HG03045 (cell line): ENCODE results near the gene KIF6.
A peak's percentile ranks its signal among the peaks of the same experiment; 100 is the strongest.

ENCODE experiments used
- ATAC-seq: cut with Tn5 transposase; IDR thresholded peaks from one replicate; pipeline ENCODE4 v1.9.1; 2021; ENCODE audit warnings: mild to moderate bottlenecking, moderate library complexity; ENCODE audit not compliant: unreplicated experiment

KIF6 gene

DNA sequence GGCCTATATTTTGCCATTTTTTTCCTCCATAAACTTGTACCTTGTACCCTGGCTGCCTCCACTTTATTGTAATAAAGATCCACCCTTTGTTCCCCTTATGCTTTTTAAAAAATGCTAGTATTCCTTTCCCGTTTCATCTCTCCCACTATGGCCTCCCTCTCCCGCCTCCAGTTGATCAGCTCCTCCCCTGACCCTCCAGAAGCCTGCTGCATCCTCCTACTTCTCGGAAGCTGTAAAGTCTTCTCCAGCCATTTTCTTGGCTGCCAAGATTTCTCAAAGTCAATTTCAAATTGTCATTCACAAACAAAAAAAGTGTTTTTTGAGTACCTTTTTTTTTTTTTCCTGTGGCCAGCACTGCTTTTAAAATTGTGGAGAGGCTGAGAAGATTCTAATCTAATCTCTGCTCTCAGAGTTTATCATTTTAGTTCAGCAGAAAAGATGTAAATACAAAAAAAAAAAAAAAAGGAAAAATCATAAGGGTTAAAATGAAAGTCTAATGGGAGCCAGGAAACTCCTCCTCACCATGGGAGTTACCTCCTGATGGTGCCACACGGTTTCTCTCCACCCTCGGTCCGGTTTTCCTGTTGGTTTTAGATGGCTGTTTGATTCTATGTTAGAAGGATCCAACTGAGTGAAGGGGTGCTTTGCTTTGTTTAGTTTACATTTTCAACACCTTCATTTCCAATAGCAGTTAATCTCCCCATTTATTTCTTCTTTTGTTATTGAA, 299.7 kb downstream of the KIF6 start:
- no peak for ATAC-seq

DNA sequence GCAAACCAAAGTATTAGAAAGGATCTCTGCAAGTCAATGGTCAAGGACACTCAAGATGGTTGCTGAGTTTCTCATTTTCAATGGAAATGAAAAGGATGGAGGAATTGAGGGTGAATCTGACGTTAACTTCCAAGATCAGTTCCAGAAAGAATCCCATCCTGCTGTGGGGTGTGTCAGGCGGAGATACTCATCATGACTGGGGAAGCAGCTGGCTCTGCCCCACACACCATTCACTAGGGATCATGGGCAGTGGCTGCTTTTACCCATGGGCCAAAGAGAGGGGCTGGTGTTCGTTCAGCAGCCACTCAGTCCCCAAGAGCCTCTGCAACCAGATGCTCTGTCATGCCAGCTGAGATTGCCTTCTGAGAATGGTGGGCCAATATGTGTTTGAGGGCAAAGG, 300.4 kb downstream of the KIF6 start:
- no peak for ATAC-seq

- ATAC-seq: no peak
These were observed 303.0 kb downstream of the KIF6 start for GRCh38 chr6:39422238-39422637.

- no peak for ATAC-seq
These were observed 303.6 kb downstream of the KIF6 start for GRCh38 chr6:39421383-39422225.

DNA sequence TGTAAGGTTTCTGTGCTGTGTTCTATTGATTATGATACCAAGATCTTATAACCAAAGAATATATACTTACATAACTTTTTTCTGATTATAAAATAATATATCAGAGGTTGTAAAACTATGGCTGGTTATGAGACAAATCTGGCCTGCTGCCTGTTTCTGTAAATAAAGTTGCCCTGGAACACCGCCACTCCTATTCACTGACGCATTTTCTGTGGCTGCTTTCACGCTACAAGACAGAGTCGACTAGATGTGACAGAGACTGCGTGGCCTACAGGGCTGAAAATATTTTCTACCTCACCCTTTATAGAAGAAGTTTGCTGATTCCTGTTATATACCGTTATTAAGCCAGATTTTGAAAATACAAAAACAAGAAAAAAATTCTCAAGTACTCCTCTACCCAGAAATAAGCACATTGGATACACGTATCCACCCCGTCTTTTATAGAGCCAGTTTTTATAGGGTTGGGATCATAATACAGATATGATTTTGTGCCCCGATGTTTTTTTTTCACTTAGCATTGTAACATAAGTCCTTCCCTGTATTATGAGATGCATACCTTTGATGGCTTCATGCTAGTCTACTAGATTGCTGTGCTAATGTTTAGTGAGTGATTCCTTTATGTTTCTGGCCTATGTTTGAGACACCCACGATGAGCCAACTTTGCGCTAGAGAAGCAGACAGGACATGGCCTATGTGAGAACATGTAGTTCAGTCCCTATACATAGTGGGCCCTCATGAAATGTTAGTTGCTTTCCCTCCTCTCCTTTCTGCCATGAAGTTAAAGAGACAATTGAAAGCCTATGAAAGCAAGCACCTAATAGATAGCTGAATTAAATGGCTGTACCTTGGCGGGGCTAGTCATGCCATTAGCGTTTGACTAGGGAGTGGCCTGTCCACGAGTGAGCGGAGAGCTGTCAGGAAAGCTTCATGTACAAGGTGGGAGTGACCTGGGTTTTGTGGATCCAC, 304.6 kb downstream of the KIF6 start:
- ATAC-seq: no peak

DNA sequence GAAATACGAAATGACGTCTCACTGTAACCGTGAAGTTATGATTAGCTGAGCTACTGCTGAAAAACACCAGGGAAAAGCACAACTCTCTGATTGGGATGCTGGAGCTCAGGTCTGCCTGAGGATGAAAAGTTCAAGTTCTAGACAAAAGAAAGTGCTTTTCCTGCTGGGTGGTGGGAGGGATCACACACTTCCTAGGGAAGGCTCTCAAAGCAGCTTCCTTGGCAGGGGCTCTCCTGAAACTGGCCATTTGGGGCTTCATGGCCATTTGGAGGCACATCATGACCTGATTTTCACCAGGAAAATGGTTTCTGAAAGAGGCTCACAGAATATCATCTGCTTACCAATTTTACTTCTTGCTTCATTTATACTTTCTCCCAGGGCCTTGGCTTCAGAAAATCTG, 305.6 kb downstream of the KIF6 start:
- ATAC-seq: no peak

GRCh38 chr6:39417440-39417839, 307.8 kb downstream of the KIF6 start:
- no peak for ATAC-seq

DNA sequence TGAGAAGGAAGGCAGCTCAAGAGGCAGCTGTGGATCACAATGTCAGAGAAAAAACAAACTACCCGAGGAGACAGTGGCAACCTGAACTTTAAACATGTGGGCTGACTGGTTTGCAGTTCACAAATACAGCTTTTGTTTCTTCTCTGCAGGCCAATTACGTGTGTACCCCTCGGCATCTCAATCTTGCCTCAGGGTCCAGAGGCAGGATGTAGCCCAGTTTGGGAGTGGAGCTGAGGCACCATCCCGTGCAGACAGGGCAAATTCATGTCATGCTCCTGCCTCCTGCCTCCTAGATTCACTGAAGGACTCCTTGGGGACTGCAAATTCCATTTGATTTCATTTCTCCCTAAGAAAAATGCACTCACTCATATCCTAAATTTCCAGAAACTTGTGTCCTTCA, 308.5 kb downstream of the KIF6 start:
- ATAC-seq: no peak

GRCh38 chr6:39416026-39416425, 309.2 kb downstream of the KIF6 start:
- no peak for ATAC-seq

- no peak for ATAC-seq
These were observed 309.7 kb downstream of the KIF6 start for GRCh38 chr6:39415482-39415881.

GRCh38 chr6:39411465-39411864, 313.7 kb downstream of the KIF6 start:
- ATAC-seq: no peak

DNA sequence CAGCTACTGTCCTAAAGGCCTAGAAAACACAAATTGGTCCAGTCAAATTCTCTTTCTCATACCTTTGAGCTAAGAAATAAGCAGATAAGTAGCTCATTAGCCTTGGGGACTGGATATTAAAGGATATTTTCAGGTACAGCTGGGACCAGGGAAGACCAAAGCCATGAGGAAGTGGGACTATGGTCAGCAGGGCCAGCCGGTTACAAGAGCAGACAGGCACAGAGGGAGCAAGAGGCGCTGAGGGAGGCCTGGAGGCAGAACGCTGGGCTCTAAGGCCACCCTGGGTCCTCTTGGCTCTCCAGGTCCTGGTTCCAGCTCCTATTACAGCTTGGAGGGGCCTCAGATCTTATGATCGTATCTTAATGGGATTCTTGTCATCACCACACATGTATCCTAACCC, 314.2 kb downstream of the KIF6 start:
- ATAC-seq: no peak

DNA sequence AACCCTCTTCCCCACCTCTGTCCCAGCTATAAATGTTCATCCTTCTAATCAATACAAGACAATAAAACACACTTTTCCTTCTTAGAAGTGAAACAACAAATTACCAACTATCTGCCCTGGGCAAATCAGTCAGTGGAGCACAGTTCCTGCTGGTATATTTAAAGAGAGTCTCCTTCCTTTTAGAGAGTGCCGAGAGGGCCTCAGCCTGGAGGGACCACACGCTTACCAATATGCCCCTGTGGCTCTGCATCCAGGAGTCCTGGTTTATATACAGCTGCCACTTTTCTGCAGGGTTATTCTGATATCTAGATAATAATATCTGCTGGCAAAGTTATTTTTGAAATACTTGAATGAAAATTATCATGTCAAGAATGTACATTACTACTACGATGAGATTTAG, 315.3 kb downstream of the KIF6 start:
- ATAC-seq: no peak

- peak; percentile 85 for ATAC-seq
These were observed 317.7 kb downstream of the KIF6 start for GRCh38 chr6:39407446-39407993.

GRCh38 chr6:39404312-39404711, 320.9 kb downstream of the KIF6 start:
- no peak for ATAC-seq

GRCh38 chr6:39403304-39403703, 321.9 kb downstream of the KIF6 start:
- ATAC-seq: no peak

DNA sequence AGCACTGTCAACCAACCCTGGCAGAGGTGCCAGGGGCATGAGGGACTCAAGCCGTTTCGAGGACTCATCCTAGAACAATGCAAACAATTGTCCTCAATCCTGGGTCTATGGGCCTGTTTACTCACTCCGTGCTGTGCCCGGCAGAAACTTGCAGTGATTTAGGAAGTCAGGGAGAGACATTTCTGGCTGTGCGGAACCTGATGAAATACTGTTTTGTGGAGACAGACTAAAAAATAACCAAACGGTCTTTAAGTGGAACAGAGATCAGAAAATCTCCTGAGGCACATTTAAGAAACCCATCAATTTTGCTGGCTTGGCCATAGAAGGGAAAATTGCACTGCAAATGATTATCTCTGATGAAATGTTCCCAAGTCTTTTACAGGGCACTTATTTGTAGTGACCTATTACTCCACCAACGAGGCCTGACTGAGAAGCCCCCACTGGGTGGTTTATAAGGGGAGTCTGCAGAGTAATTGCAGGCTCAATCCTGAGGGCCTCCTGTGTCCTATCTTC, 322.9 kb downstream of the KIF6 start:
- ATAC-seq: no peak

- ATAC-seq: no peak
These were observed 323.8 kb downstream of the KIF6 start for GRCh38 chr6:39401376-39401775.

- ATAC-seq: no peak
These were observed 325.2 kb downstream of the KIF6 start for GRCh38 chr6:39400026-39400425.

GRCh38 chr6:39396854-39397253, 328.4 kb downstream of the KIF6 start:
- ATAC-seq: no peak

GRCh38 chr6:39393075-39393474, 332.1 kb downstream of the KIF6 start:
- ATAC-seq: no peak
